IMR-90 (cell line): ENCODE results near the gene PILRA. TPM values are rescaled to one million over a fixed set of nuclear protein-coding genes. Genes with fewer than 3 reads are reported as not detected.
"Not testable (repeated sequence)": the region's sequence is repeated elsewhere in the genome, so short reads cannot be mapped to it uniquely, and the experiment has no call there.

ENCODE experiments used
- ATAC-seq: fragments of 200-7000 bp; cut with Tn5 transposase; 2 replicates; pipeline ENCODE4 v1.9.1; 2020; ENCODE audit warnings: low read depth, mild to moderate bottlenecking, moderate library complexity
- BruUV-seq: library from RNA; stranded (reverse); fragments of 400-500 nt; replicated peaks from 2 replicates; lab custom pipeline; 2021; lab: Mats Ljungman, UMichigan
- CTCF ChIA-PET: fragments of 300-600 bp; formaldehyde crosslinking; extraction: SDS; loops from one replicate; lab custom pipeline; 2021; ENCODE audit warnings: antibody characterized with exemption; lab: Yijun Ruan, JAX
- POLR2A ChIA-PET: fragments of 300-600 bp; sonication (Branson Sonifier 250); formaldehyde crosslinking; loops from one replicate; lab custom pipeline; 2022; ENCODE audit warnings: antibody characterized with exemption; ENCODE audit not compliant: unreplicated experiment; lab: Charles Lee
- DNase-seq: peaks from one replicate; pipeline ENCODE4 v3.0.0; 2013
- H2AFZ ChIP-seq: replicated peaks from 2 replicates; pipeline ENCODE3; 2013; ENCODE audit warnings: low read length, mild to moderate bottlenecking; ENCODE audit not compliant: poor library complexity
- H2AK5ac ChIP-seq: 2 replicates; pipeline ENCODE4 v1.6.1; 2013; ENCODE audit warnings: low read depth, low read length, inconsistent platforms
- H2AK9ac ChIP-seq: replicated peaks from 2 replicates; pipeline ENCODE3; 2013; ENCODE audit warnings: mild to moderate bottlenecking, low read depth, low read length, moderate library complexity; ENCODE audit not compliant: poor library complexity
- H2BK120ac ChIP-seq: 2 replicates; pipeline ENCODE4 v1.6.1; 2013; ENCODE audit warnings: low read depth, low read length, inconsistent platforms
- H2BK15ac ChIP-seq: 3 replicates; pipeline ENCODE4 v1.6.1; 2013; ENCODE audit warnings: low read depth, low read length, inconsistent platforms
- H2BK20ac ChIP-seq: 2 replicates; pipeline ENCODE4 v1.6.1; 2013; ENCODE audit warnings: low read depth, mild to moderate bottlenecking, inconsistent platforms, low read length, moderate library complexity
- H2BK5ac ChIP-seq: 2 replicates; pipeline ENCODE4 v1.6.1; 2013; ENCODE audit warnings: mild to moderate bottlenecking, low read depth, low read length, inconsistent platforms; ENCODE audit not compliant: poor library complexity, severe bottlenecking
- H3K14ac ChIP-seq: replicated peaks from 2 replicates; pipeline ENCODE4 v1.6.1; 2013; ENCODE audit warnings: low read depth, low read length, inconsistent platforms
- H3K18ac ChIP-seq: 2 replicates; pipeline ENCODE4 v1.6.1; 2013; ENCODE audit warnings: low read depth, low read length, control low read depth
- H3K23ac ChIP-seq: 2 replicates; pipeline ENCODE4 v1.6.1; 2013; ENCODE audit warnings: low read depth, low read length, inconsistent platforms
- H3K27ac ChIP-seq: 2 replicates; pipeline ENCODE4 v1.5.1; 2013; ENCODE audit warnings: mild to moderate bottlenecking, control low read depth, low read length; ENCODE audit not compliant: insufficient read depth
- H3K27me3 ChIP-seq: 2 replicates; pipeline ENCODE4 v1.6.1; 2013; ENCODE audit warnings: low read length; ENCODE audit not compliant: control insufficient read depth, insufficient read depth
- H3K36me3 ChIP-seq: 2 replicates; pipeline ENCODE4 v1.6.1; 2013; ENCODE audit warnings: low read length, mixed read lengths; ENCODE audit not compliant: control insufficient read depth, insufficient read depth
- H3K4ac ChIP-seq: 2 replicates; pipeline ENCODE4 v1.6.1; 2013; ENCODE audit warnings: low read depth, low read length, inconsistent platforms
- H3K4me1 ChIP-seq: 2 replicates; pipeline ENCODE4 v1.6.1; 2013; ENCODE audit warnings: low read length, mixed read lengths; ENCODE audit not compliant: control insufficient read depth, insufficient read depth
- H3K4me2 ChIP-seq: 2 replicates; pipeline ENCODE4 v1.6.1; 2013; ENCODE audit warnings: low read depth, mild to moderate bottlenecking, control low read depth, low read length, moderate library complexity
- H3K4me3 ChIP-seq: 2 replicates; pipeline ENCODE4 v1.5.1; 2013; ENCODE audit warnings: low read depth, mild to moderate bottlenecking, control low read depth, low read length, moderate library complexity; ENCODE audit not compliant: insufficient read depth
- H3K56ac ChIP-seq: 2 replicates; pipeline ENCODE4 v1.6.1; 2013; ENCODE audit warnings: low read length, inconsistent platforms; ENCODE audit not compliant: insufficient read depth; ENCODE audit errors: extremely low read depth
- H3K79me1 ChIP-seq, 2 experiments: 2 replicates each; pipeline ENCODE4 v1.6.1; 2013; ENCODE audit warnings: low read length in 2 of 2, inconsistent platforms in 1 of 2, low read depth in 1 of 2
- H3K9ac ChIP-seq: 2 replicates; pipeline ENCODE4 v1.6.1; 2013; ENCODE audit warnings: low read depth, low read length, control low read depth
- H3K9me1 ChIP-seq: 2 replicates; pipeline ENCODE4 v1.6.1; 2013; ENCODE audit warnings: low read length, inconsistent platforms; ENCODE audit not compliant: insufficient read depth
- H3K9me3 ChIP-seq: 2 replicates; pipeline ENCODE4 v1.6.1; 2013; ENCODE audit warnings: low read length; ENCODE audit not compliant: control insufficient read depth, insufficient read depth
- H4K20me1 ChIP-seq: 2 replicates; pipeline ENCODE4 v1.6.1; 2013; ENCODE audit warnings: low read length, inconsistent platforms; ENCODE audit not compliant: insufficient read depth
- H4K5ac ChIP-seq: 2 replicates; pipeline ENCODE4 v1.6.1; 2013; ENCODE audit warnings: mild to moderate bottlenecking, low read depth, low read length, control low read depth
- H4K8ac ChIP-seq, 2 experiments: 2 replicates each; pipeline ENCODE4 v1.6.1; 2013; ENCODE audit warnings: low read depth in 2 of 2, low read length in 2 of 2, control low read depth in 1 of 2, inconsistent platforms in 1 of 2
- H4K91ac ChIP-seq: 2 replicates; pipeline ENCODE4 v1.6.1; 2013; ENCODE audit warnings: low read depth, low read length, inconsistent platforms; ENCODE audit not compliant: insufficient read depth
- WGBS, 2 experiments: methylation state at CpG; one replicate each; pipeline versions ENCODE4 v1.1.5 to v1.1.7; 2013; ENCODE audit warnings: missing lambda C conversion rate in 2 of 2; ENCODE audit not compliant: insufficient read length in 1 of 2; ENCODE audit errors: extremely low coverage in 2 of 2; 5-methylcytosine and 5-hydroxymethylcytosine counted together
- dilution Hi-C: fragments of 300-500 bp; cut with HindIII; formaldehyde crosslinking; loops from one replicate; pipeline ENCODE4 v1.14.3; 2018; ENCODE audit warnings: low sequenced_read_pairs; ENCODE audit not compliant: unreplicated experiment
- in situ Hi-C: fragments of 300-500 bp; cut with MboI; formaldehyde crosslinking; loops from 3 replicates; pipeline ENCODE4 v1.14.3; 2019; ENCODE audit warnings: low sequenced_read_pairs, inconsistent platforms, mixed read lengths
- intact Hi-C: fragments of 100-400 bp; cut with micrococcal nuclease; formaldehyde crosslinking; loops from 2 replicates; pipeline ENCODE4 v1.10.0; 2022
- polyA plus RNA-seq, 3 experiments: library from polyadenylated mRNA; depleted of rRNA; stranded (reverse); fragments of >200 nt; gene quantifications; 2 replicates each; pipeline ENCODE4 v1.2.3, GENCODE V29; 2012; ENCODE audit warnings: low replicate concordance in 1 of 3
- total RNA-seq: library from RNA; depleted of rRNA; stranded (reverse); fragments of >200 nt; gene quantifications from 2 replicates; pipeline ENCODE4 v1.2.3, GENCODE V29; 2012

PILRA gene
- total and polyA plus RNA-seq, 2 of the 4 experiments (the other 2 are of a cell fraction), result 0.56 TPM; not detected in 1

- WGBS, 2 experiments, result no CpG with 5 or more reads among the region's 7 CpGs
Measured at GRCh38 chr7:100363797-100364196, 9.5 kb upstream of the PILRA start.

More at GRCh38 chr7:100363797-100364196, 9.5 kb upstream of the PILRA start:
- H4K20me1 ChIP-seq, H3K4me3 ChIP-seq, intact Hi-C loops, CTCF ChIA-PET, H3K4me1 ChIP-seq, DNase-seq, H2AK5ac ChIP-seq, H3K9me1 ChIP-seq, H3K14ac ChIP-seq, H3K9me3 ChIP-seq, H2BK120ac ChIP-seq, H2AFZ ChIP-seq, POLR2A ChIA-PET, ATAC-seq, H3K9ac ChIP-seq, H3K4ac ChIP-seq, H2AK9ac ChIP-seq, H4K8ac ChIP-seq, H3K56ac ChIP-seq, H2BK20ac ChIP-seq, H3K79me1 ChIP-seq, H3K4me2 ChIP-seq, H2BK5ac ChIP-seq, H3K23ac ChIP-seq, BruUV-seq, dilution Hi-C loops, H2BK15ac ChIP-seq, H4K5ac ChIP-seq, in situ Hi-C loops, H4K91ac ChIP-seq, H3K27ac ChIP-seq, H3K27me3 ChIP-seq, H3K18ac ChIP-seq: not testable (repeated sequence)
- H3K36me3 ChIP-seq, result peaks cover 34% of the 10 kb centered on the region
